Measurements from ENCODE around the gene MAN2A1.

GRCh38 chr5:109779036-109779735, 89.5 kb downstream of the MAN2A1 start:
- TF ChIP-seq CTCF (IDR thresholded peaks at IDR 0.05) (no peak), POLR2A (IDR thresholded peaks at IDR 0.05) (no peak)

Data from adrenal gland (tissue), 5 donors.